Measurements from ENCODE around the gene GH2.
"Not testable (repeated sequence)": the region's sequence is repeated elsewhere in the genome, so short reads cannot be mapped to it uniquely, and the experiment has no call there.

GH2 gene

GRCh38 chr17:63881935-63882601 is at the start of gene GH2:
Gene GH2, minus strand, starts transcription at chr17:63881944. Its CDS starts 143 bp downstream, at chr17:63881801.
- H3K4me3 Mint-ChIP-seq = no peak within 1 kb of the TSS
- H3K4me1 Mint-ChIP-seq (ENCODE audit: low read depth) = no peaks in the 10 kb centered on the region
- H3K27ac Mint-ChIP-seq = no peak within 1 kb of the TSS
- no peaks in the 10 kb centered on the region for H3K36me3 Mint-ChIP-seq (ENCODE audit: low read depth)
- no peaks in the 10 kb centered on the region for H3K9me3 Mint-ChIP-seq
- no peaks in the 10 kb centered on the region for H3K27me3 Mint-ChIP-seq

GRCh38 chr17:63930951-63931575 is 49.3 kb upstream of the GH2 start:
- H3K27me3 Mint-ChIP-seq = no peaks in the 10 kb centered on the region
- H3K36me3 Mint-ChIP-seq (ENCODE audit: low read depth) = no peaks in the 10 kb centered on the region
- H3K9me3 Mint-ChIP-seq = no peaks in the 10 kb centered on the region
- peak overlapping the region; percentile 93 for H3K4me3 Mint-ChIP-seq
- peak overlapping the region; percentile 96 for H3K27ac Mint-ChIP-seq
- peaks cover 28% of the 10 kb centered on the region for H3K4me1 Mint-ChIP-seq (ENCODE audit: low read depth)

- Mint-ChIP-seq H3K9me3 (no peaks in the 10 kb centered on the region), H3K36me3 (ENCODE audit: low read depth) (no peaks in the 10 kb centered on the region), H3K4me1 (ENCODE audit: low read depth) (peaks cover 28% of the 10 kb centered on the region), H3K4me3 (peak overlapping the region; percentile 93), H3K27me3 (no peaks in the 10 kb centered on the region), H3K27ac (peak overlapping the region; percentile 34)
Measured at GRCh38 chr17:63929860-63930766, 48.4 kb upstream of the GH2 start.

GRCh38 chr17:63928966-63929695 is 47.4 kb upstream of the GH2 start:
- Mint-ChIP-seq H3K4me1 (ENCODE audit: low read depth) (peaks cover 28% of the 10 kb centered on the region), H3K27ac (no peak overlapping the region), H3K9me3 (no peaks in the 10 kb centered on the region), H3K4me3 (peak overlapping the region; percentile 42), H3K36me3 (ENCODE audit: low read depth) (no peaks in the 10 kb centered on the region), H3K27me3 (no peaks in the 10 kb centered on the region)

- Mint-ChIP-seq H3K36me3 (ENCODE audit: low read depth) (no peaks in the 10 kb centered on the region), H3K27ac (no peak overlapping the region), H3K4me3 (no peak overlapping the region), H3K4me1 (ENCODE audit: low read depth) (peaks cover 26% of the 10 kb centered on the region), H3K27me3 (no peaks in the 10 kb centered on the region), H3K9me3 (no peaks in the 10 kb centered on the region)
Measured at GRCh38 chr17:63928172-63928666, 46.5 kb upstream of the GH2 start.

GRCh38 chr17:63927464-63928171 is 45.9 kb upstream of the GH2 start:
- Mint-ChIP-seq H3K27ac (no peak overlapping the region), H3K27me3 (no peaks in the 10 kb centered on the region), H3K9me3 (no peaks in the 10 kb centered on the region), H3K36me3 (ENCODE audit: low read depth) (no peaks in the 10 kb centered on the region), H3K4me3 (no peak overlapping the region), H3K4me1 (ENCODE audit: low read depth) (peaks cover 20% of the 10 kb centered on the region)

GRCh38 chr17:63926164-63926563 is 44.4 kb upstream of the GH2 start:
- no peaks in the 10 kb centered on the region for H3K36me3 Mint-ChIP-seq (ENCODE audit: low read depth)
- H3K27me3 Mint-ChIP-seq = no peaks in the 10 kb centered on the region
- H3K4me3 Mint-ChIP-seq = no peak overlapping the region
- H3K4me1 Mint-ChIP-seq (ENCODE audit: low read depth) = peaks cover 9% of the 10 kb centered on the region
- no peaks in the 10 kb centered on the region for H3K9me3 Mint-ChIP-seq
- H3K27ac Mint-ChIP-seq = no peak overlapping the region

- Mint-ChIP-seq H3K4me1 (ENCODE audit: low read depth) (peaks cover 4% of the 10 kb centered on the region), H3K9me3 (no peaks in the 10 kb centered on the region)
Measured at GRCh38 chr17:63925615-63926014, 43.9 kb upstream of the GH2 start.

GRCh38 chr17:63922402-63922801 is 40.7 kb upstream of the GH2 start:
- peaks cover 16% of the 10 kb centered on the region for H3K4me1 Mint-ChIP-seq (ENCODE audit: low read depth)
- H3K27me3 Mint-ChIP-seq; H3K9me3 Mint-ChIP-seq; H3K4me3 Mint-ChIP-seq; H3K36me3 Mint-ChIP-seq (ENCODE audit: low read depth); H3K27ac Mint-ChIP-seq: not testable (repeated sequence)

More at GRCh38 chr17:63925615-63926014, 43.9 kb upstream of the GH2 start:
- no peaks in the 10 kb centered on the region for H3K36me3 Mint-ChIP-seq (ENCODE audit: low read depth)
- H3K27ac Mint-ChIP-seq = peak overlapping the region; percentile 8
- no peak overlapping the region for H3K4me3 Mint-ChIP-seq
- no peaks in the 10 kb centered on the region for H3K27me3 Mint-ChIP-seq

GRCh38 chr17:63920779-63921178 is 39.0 kb upstream of the GH2 start:
- H3K27ac Mint-ChIP-seq; H3K9me3 Mint-ChIP-seq; H3K36me3 Mint-ChIP-seq (ENCODE audit: low read depth); H3K4me3 Mint-ChIP-seq; H3K27me3 Mint-ChIP-seq: not testable (repeated sequence)
- H3K4me1 Mint-ChIP-seq (ENCODE audit: low read depth) = peaks cover 16% of the 10 kb centered on the region

- H3K27me3 Mint-ChIP-seq; H3K4me3 Mint-ChIP-seq; H3K27ac Mint-ChIP-seq; H3K36me3 Mint-ChIP-seq (ENCODE audit: low read depth); H3K9me3 Mint-ChIP-seq: not testable (repeated sequence)
- H3K4me1 Mint-ChIP-seq (ENCODE audit: low read depth) = peaks cover 16% of the 10 kb centered on the region
Measured at GRCh38 chr17:63920050-63920449, 38.3 kb upstream of the GH2 start.

- no peak overlapping the region for H3K27ac Mint-ChIP-seq
- no peaks in the 10 kb centered on the region for H3K36me3 Mint-ChIP-seq (ENCODE audit: low read depth)
- no peak overlapping the region for H3K4me3 Mint-ChIP-seq
- no peaks in the 10 kb centered on the region for H3K9me3 Mint-ChIP-seq
- H3K4me1 Mint-ChIP-seq (ENCODE audit: low read depth) = peaks cover 13% of the 10 kb centered on the region
- H3K27me3 Mint-ChIP-seq = no peaks in the 10 kb centered on the region
Measured at GRCh38 chr17:63919311-63919723, 37.6 kb upstream of the GH2 start.

- H3K4me3 Mint-ChIP-seq; H3K9me3 Mint-ChIP-seq; H3K27me3 Mint-ChIP-seq; H3K27ac Mint-ChIP-seq; H3K36me3 Mint-ChIP-seq (ENCODE audit: low read depth): not testable (repeated sequence)
- H3K4me1 Mint-ChIP-seq (ENCODE audit: low read depth) = peaks cover 16% of the 10 kb centered on the region
Measured at GRCh38 chr17:63918789-63919305, 37.1 kb upstream of the GH2 start, which contains the start of gene GH1. Gene GH1, minus strand, starts transcription at chr17:63918839. Its CDS starts 63 bp downstream, at chr17:63918776.

- Mint-ChIP-seq H3K36me3 (ENCODE audit: low read depth) (no peaks in the 10 kb centered on the region), H3K9me3 (no peaks in the 10 kb centered on the region), H3K4me3 (no peak overlapping the region), H3K27ac (no peak overlapping the region), H3K4me1 (ENCODE audit: low read depth) (peaks cover 16% of the 10 kb centered on the region), H3K27me3 (no peaks in the 10 kb centered on the region)
Measured at GRCh38 chr17:63918305-63918704, 36.6 kb upstream of the GH2 start.
